Progenitor cell of endocrine pancreas (in vitro differentiated cells): ENCODE results near the gene GPR157. TPM values are rescaled to one million over a fixed set of nuclear protein-coding genes. Genes with fewer than 3 reads are reported as not detected.
"Not testable (repeated sequence)": the region's sequence is repeated elsewhere in the genome, so short reads cannot be mapped to it uniquely, and the experiment has no call there.

Experiments
- DNase-seq: peaks from one replicate; pipeline ENCODE4 v3.0.0; 2021; ENCODE audit warnings: low spot score; ENCODE audit not compliant: unreplicated experiment
- H3K27ac Mint-ChIP-seq: 2 replicates; pipeline ENCODE4 v1.8.0; 2021; ENCODE audit warnings: mild to moderate bottlenecking, moderate library complexity, mixed read lengths
- H3K27me3 Mint-ChIP-seq: 2 replicates; pipeline ENCODE4 v1.8.0; 2021; ENCODE audit warnings: mixed read lengths
- H3K36me3 Mint-ChIP-seq: 2 replicates; pipeline ENCODE4 v1.8.0; 2022; ENCODE audit warnings: mixed read lengths; ENCODE audit not compliant: insufficient read depth
- H3K4me1 Mint-ChIP-seq: 2 replicates; pipeline ENCODE4 v1.8.0; 2021; ENCODE audit warnings: low read depth, mixed read lengths
- H3K4me3 Mint-ChIP-seq: 2 replicates; pipeline ENCODE4 v1.8.0; 2021; ENCODE audit warnings: low read depth, mild to moderate bottlenecking, moderate library complexity, mixed read lengths
- H3K9me3 Mint-ChIP-seq: 2 replicates; pipeline ENCODE4 v1.8.0; 2021; ENCODE audit warnings: low read depth, mixed read lengths
- CTCF ChIP-seq: fragments of 200-600 bp; sonication (generic); IDR thresholded peaks from one replicate; pipeline ENCODE4 v1.5.0; 2021; ENCODE audit warnings: antibody characterized with exemption, mild to moderate bottlenecking; ENCODE audit not compliant: unreplicated experiment
- total RNA-seq: library from RNA; stranded (reverse); gene quantifications from 2 replicates; pipeline ENCODE4 v1.2.1, GENCODE V29; 2021

The GPR157 gene
- total RNA-seq, 1 donor from 2014 or later, result 1.1 TPM

DNA sequence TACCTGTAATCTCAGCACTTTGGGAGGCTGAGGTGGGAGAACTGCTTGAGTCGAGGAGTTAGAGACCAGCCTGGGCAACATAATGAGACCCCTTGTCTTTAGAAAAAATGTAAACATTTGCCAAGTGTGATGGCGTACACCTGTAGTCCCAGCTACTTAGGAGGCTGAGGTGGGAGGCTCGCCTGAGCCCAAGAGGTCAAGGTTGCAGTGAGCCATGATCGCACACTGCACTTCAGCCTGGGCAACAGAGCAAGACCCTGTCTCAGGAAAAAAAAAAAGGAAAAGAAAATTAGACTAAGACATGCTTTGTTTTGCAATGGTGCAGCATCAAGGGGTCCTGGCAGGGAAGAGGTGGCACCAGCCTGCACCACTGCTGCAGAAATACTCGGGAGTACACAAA, 16.8 kb upstream of the GPR157 start:
- no peak for DNase-seq
- H3K36me3 Mint-ChIP-seq, result no peaks in the 10 kb centered on the region
- no peak overlapping the region for H3K27ac Mint-ChIP-seq
- H3K27me3 Mint-ChIP-seq, result no peaks in the 10 kb centered on the region
- no peaks in the 10 kb centered on the region for H3K9me3 Mint-ChIP-seq
- no peak for TF ChIP-seq CTCF
- H3K4me3 Mint-ChIP-seq, result no peak overlapping the region
- peaks cover 1% of the 10 kb centered on the region for H3K4me1 Mint-ChIP-seq

DNA sequence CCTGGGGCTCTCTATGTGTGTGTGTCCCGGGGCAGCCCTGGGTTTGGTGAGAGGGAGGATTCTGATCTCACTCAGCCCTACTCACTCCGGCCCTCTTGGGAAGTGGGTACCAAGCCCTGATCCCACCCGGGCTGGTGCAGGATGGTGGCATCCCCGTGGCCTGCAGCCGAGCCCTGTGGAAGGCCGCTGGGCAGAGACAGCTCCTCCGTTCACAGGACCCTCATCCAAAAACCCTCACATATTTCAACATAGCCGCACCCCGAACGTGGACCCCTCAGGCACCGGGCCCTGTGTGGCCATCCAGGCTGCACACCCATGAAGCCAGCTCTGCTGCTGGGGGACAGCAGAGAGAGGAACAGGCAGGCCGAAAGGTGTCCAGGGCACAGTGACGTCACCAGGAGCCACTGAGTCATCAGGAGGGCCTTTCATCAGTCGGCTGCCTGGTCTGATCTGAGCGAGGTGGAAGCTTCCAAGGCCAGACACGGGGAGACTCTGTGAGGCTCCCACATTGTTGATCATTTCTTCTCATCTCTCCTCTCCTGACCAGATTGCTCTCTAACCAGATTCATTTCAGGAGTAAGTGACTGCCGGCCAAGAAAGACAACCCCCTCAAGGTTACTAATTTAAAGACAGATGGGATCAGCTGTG, 16.2 kb upstream of the GPR157 start:
- Mint-ChIP-seq H3K4me3 (no peak overlapping the region), H3K4me1 (peaks cover 1% of the 10 kb centered on the region), H3K9me3 (no peaks in the 10 kb centered on the region), H3K27ac (no peak overlapping the region), H3K27me3 (no peaks in the 10 kb centered on the region), H3K36me3 (no peaks in the 10 kb centered on the region)
- DNase-seq, result no peak
- no peak for TF ChIP-seq CTCF

DNA sequence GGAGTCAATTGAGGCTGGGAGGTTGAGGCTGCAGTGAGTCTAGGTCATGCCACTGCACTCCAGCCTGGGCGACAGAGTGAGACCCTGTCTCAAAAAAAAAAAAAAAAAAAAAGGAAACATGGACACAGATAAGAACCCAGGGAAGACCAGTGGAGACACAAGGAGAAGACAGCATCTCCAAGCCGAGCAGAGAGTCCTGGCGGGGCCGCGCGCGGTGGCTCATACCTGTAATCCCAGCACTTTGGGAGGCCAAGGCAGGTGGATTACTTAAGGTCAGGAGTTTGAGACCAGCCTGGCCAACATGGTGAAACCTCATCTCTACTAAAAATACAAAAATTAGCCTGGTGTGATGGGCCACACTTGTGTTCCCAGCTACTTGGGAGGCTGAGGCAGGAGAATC, 15.6 kb upstream of the GPR157 start:
- not testable (repeated sequence) for H3K4me3 Mint-ChIP-seq, H3K9me3 Mint-ChIP-seq, DNase-seq

DNA sequence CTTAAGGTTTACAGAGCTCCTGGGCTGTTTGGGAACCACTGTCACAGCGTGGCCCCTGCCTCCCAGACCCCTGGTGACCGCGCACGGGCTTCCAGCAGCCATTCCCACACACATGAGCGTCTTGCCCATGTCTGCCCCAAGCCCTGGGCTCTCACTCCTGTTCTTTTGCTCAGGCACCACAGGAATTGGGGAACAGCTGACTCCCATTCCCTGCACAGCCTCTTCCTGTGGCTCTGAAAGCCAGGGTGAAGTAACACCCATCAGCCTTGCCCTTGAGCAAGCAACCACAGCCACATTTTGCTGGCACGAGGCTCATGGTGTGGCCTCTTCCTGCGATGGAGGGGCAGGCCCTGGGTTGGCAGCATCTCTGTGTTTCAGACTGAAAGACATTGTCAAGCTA, 14.3 kb upstream of the GPR157 start:
- Mint-ChIP-seq H3K27me3 (no peaks in the 10 kb centered on the region), H3K9me3 (no peaks in the 10 kb centered on the region), H3K4me1 (no peaks in the 10 kb centered on the region), H3K27ac (no peak overlapping the region), H3K36me3 (no peaks in the 10 kb centered on the region), H3K4me3 (no peak overlapping the region)
- DNase-seq, result no peak
- TF ChIP-seq CTCF, result no peak

More for the DNA sequence above, 15.6 kb upstream of the GPR157 start:
- H3K36me3 Mint-ChIP-seq, H3K4me1 Mint-ChIP-seq, H3K27ac Mint-ChIP-seq, H3K27me3 Mint-ChIP-seq: not testable (repeated sequence)

- DNase-seq, result no peak
- TF ChIP-seq CTCF, result no peak
- H3K36me3 Mint-ChIP-seq, result no peaks in the 10 kb centered on the region
- no peaks in the 10 kb centered on the region for H3K4me1 Mint-ChIP-seq
- no peak overlapping the region for H3K27ac Mint-ChIP-seq
- H3K27me3 Mint-ChIP-seq, result peaks cover 5% of the 10 kb centered on the region
- H3K4me3 Mint-ChIP-seq, result no peak overlapping the region
- H3K9me3 Mint-ChIP-seq, result no peaks in the 10 kb centered on the region
Measured at GRCh38 chr1:9139930-9140329, 11.0 kb upstream of the GPR157 start.

- no peaks in the 10 kb centered on the region for H3K9me3 Mint-ChIP-seq
- TF ChIP-seq CTCF, result no peak
- H3K4me3 Mint-ChIP-seq, result no peak overlapping the region
- DNase-seq, result no peak
- H3K27ac Mint-ChIP-seq, result no peak overlapping the region
- H3K4me1 Mint-ChIP-seq, result peaks cover 4% of the 10 kb centered on the region
- H3K27me3 Mint-ChIP-seq, result peaks cover 5% of the 10 kb centered on the region
- H3K36me3 Mint-ChIP-seq, result no peaks in the 10 kb centered on the region
Measured at GRCh38 chr1:9136932-9137331, 8.0 kb upstream of the GPR157 start.
